ENCODE results near the gene DPP7. TPM values are rescaled to one million over a fixed set of nuclear protein-coding genes. Genes with fewer than 3 reads are reported as not detected.
A peak's percentile ranks its signal among the peaks of the same experiment; 100 is the strongest.

DPP7 gene
- polyA plus RNA-seq, 2 donors, result 90.4 to 129 TPM

GRCh38 chr9:137074657-137075274 lies 39.8 kb downstream of the DPP7 start:
- Histone ChIP-seq H3K4me3 (ENCODE audit: low read depth in 1 of 2, low read length in 2 of 2) (no peak overlapping the region), H3K27ac (ENCODE audit: low read depth in 2 of 2, low read length in 1 of 2) (no peak overlapping the region), H3K27me3 (ENCODE audit: control insufficient read depth in 1 of 2, insufficient read depth in 2 of 2, low read length in 2 of 2) (no peaks in the 10 kb centered on the region), H3K9me3 (ENCODE audit: control insufficient read depth in 2 of 2, insufficient read depth in 1 of 2, low read depth in 1 of 2, low read length in 1 of 2) (no peaks in the 10 kb centered on the region), H3K4me1 (ENCODE audit: control insufficient read depth in 2 of 2, insufficient read depth in 2 of 2, low read length in 1 of 2) (peaks cover 10 to 15% of the 10 kb centered on the region in 2 donors), H3K36me3 (ENCODE audit: control insufficient read depth in 2 of 2, insufficient read depth in 2 of 2, low read length in 1 of 2) (peaks cover 0 to 6% of the 10 kb centered on the region in 2 donors)
- WGBS, 2 donors, result 76 to 77% methylated on average over 12 of the region's 12 CpGs

- no peaks in the 10 kb centered on the region for H3K9me3 ChIP-seq (ENCODE audit: control insufficient read depth in 2 of 2, insufficient read depth in 1 of 2, low read depth in 1 of 2, low read length in 1 of 2)
- no peak overlapping the region for H3K27ac ChIP-seq (ENCODE audit: low read depth in 2 of 2, low read length in 1 of 2)
- no peaks in the 10 kb centered on the region for H3K36me3 ChIP-seq (ENCODE audit: control insufficient read depth in 2 of 2, insufficient read depth in 2 of 2, low read length in 1 of 2)
- H3K4me1 ChIP-seq (ENCODE audit: control insufficient read depth in 2 of 2, insufficient read depth in 2 of 2, low read length in 1 of 2), result peaks cover 10 to 22% of the 10 kb centered on the region in 2 donors
- no peaks in the 10 kb centered on the region for H3K27me3 ChIP-seq (ENCODE audit: control insufficient read depth in 1 of 2, insufficient read depth in 2 of 2, low read length in 2 of 2)
- no peak overlapping the region for H3K4me3 ChIP-seq (ENCODE audit: low read depth in 1 of 2, low read length in 2 of 2)
- 77 to 84% methylated on average over 8 of the region's 8 CpGs for WGBS, 2 donors
Observed at GRCh38 chr9:137073992-137074399, 40.5 kb downstream of the DPP7 start.

GRCh38 chr9:137071282-137071681 lies 43.3 kb downstream of the DPP7 start:
- Histone ChIP-seq H3K4me1 (ENCODE audit: control insufficient read depth in 2 of 2, insufficient read depth in 2 of 2, low read length in 1 of 2) (peaks cover 3 to 21% of the 10 kb centered on the region in 2 donors), H3K36me3 (ENCODE audit: control insufficient read depth in 2 of 2, insufficient read depth in 2 of 2, low read length in 1 of 2) (no peaks in the 10 kb centered on the region), H3K4me3 (ENCODE audit: low read depth in 1 of 2, low read length in 2 of 2) (no peak overlapping the region), H3K9me3 (ENCODE audit: control insufficient read depth in 2 of 2, insufficient read depth in 1 of 2, low read depth in 1 of 2, low read length in 1 of 2) (no peaks in the 10 kb centered on the region), H3K27me3 (ENCODE audit: control insufficient read depth in 1 of 2, insufficient read depth in 2 of 2, low read length in 2 of 2) (no peaks in the 10 kb centered on the region), H3K27ac (ENCODE audit: low read depth in 2 of 2, low read length in 1 of 2) (peak overlapping the region; percentile 47 to 74)
- 83 to 84% methylated on average over 2 of the region's 2 CpGs for WGBS, 2 donors

GRCh38 chr9:137070906-137071275 lies 43.6 kb downstream of the DPP7 start:
- peak overlapping the region; percentile 16 to 60 for H3K4me3 ChIP-seq (ENCODE audit: low read depth in 1 of 2, low read length in 2 of 2)
- no peaks in the 10 kb centered on the region for H3K9me3 ChIP-seq (ENCODE audit: control insufficient read depth in 2 of 2, insufficient read depth in 1 of 2, low read depth in 1 of 2, low read length in 1 of 2)
- no peaks in the 10 kb centered on the region for H3K36me3 ChIP-seq (ENCODE audit: control insufficient read depth in 2 of 2, insufficient read depth in 2 of 2, low read length in 1 of 2)
- 13 to 25% methylated on average over 6 of the region's 6 CpGs for whole genome bisulfite sequencing, 2 donors
- peaks cover 3 to 21% of the 10 kb centered on the region in 2 donors for H3K4me1 ChIP-seq (ENCODE audit: control insufficient read depth in 2 of 2, insufficient read depth in 2 of 2, low read length in 1 of 2)
- peak overlapping the region; percentile 47 to 74 for H3K27ac ChIP-seq (ENCODE audit: low read depth in 2 of 2, low read length in 1 of 2)
- H3K27me3 ChIP-seq (ENCODE audit: control insufficient read depth in 1 of 2, insufficient read depth in 2 of 2, low read length in 2 of 2), result no peaks in the 10 kb centered on the region

- H3K36me3 ChIP-seq (ENCODE audit: control insufficient read depth in 2 of 2, insufficient read depth in 2 of 2, low read length in 1 of 2), result peaks cover 0 to 3% of the 10 kb centered on the region in 2 donors
- peaks cover 3 to 21% of the 10 kb centered on the region in 2 donors for H3K4me1 ChIP-seq (ENCODE audit: control insufficient read depth in 2 of 2, insufficient read depth in 2 of 2, low read length in 1 of 2)
- H3K27ac ChIP-seq (ENCODE audit: low read depth in 2 of 2, low read length in 1 of 2), result peak within 1 kb of the TSS; percentile 47 to 74
- no peaks in the 10 kb centered on the region for H3K27me3 ChIP-seq (ENCODE audit: control insufficient read depth in 1 of 2, insufficient read depth in 2 of 2, low read length in 2 of 2)
- 1% methylated on average over 50 to 74 of the region's 74 CpGs for WGBS, 2 donors
- no peaks in the 10 kb centered on the region for H3K9me3 ChIP-seq (ENCODE audit: control insufficient read depth in 2 of 2, insufficient read depth in 1 of 2, low read depth in 1 of 2, low read length in 1 of 2)
- peak within 1 kb of the TSS; percentile 49 to 60 for H3K4me3 ChIP-seq (ENCODE audit: low read depth in 1 of 2, low read length in 2 of 2)
Observed at GRCh38 chr9:137070201-137070905, 44.2 kb downstream of the DPP7 start, which contains the start of gene SAPCD2. SAPCD2 (minus strand) TSS chr9:137070557; CDS start chr9:137070460, 97 bp downstream.

GRCh38 chr9:137069508-137070091 lies 44.9 kb downstream of the DPP7 start:
- Histone ChIP-seq H3K27me3 (ENCODE audit: control insufficient read depth in 1 of 2, insufficient read depth in 2 of 2, low read length in 2 of 2) (no peaks in the 10 kb centered on the region), H3K4me1 (ENCODE audit: control insufficient read depth in 2 of 2, insufficient read depth in 2 of 2, low read length in 1 of 2) (peaks cover 3 to 21% of the 10 kb centered on the region in 2 donors), H3K9me3 (ENCODE audit: control insufficient read depth in 2 of 2, insufficient read depth in 1 of 2, low read depth in 1 of 2, low read length in 1 of 2) (no peaks in the 10 kb centered on the region), H3K36me3 (ENCODE audit: control insufficient read depth in 2 of 2, insufficient read depth in 2 of 2, low read length in 1 of 2) (peaks cover 0 to 4% of the 10 kb centered on the region in 2 donors), H3K27ac (ENCODE audit: low read depth in 2 of 2, low read length in 1 of 2) (no peak overlapping the region), H3K4me3 (ENCODE audit: low read depth in 1 of 2, low read length in 2 of 2) (peak overlapping the region; percentile 49 to 60)
- WGBS, 2 donors, result 5 to 7% methylated on average over 49 to 52 of the region's 52 CpGs

GRCh38 chr9:137068539-137069507 lies 45.7 kb downstream of the DPP7 start:
- H3K4me3 ChIP-seq (ENCODE audit: low read depth in 1 of 2, low read length in 2 of 2), result peak overlapping the region in 1 of 2 donors; percentile 49
- H3K36me3 ChIP-seq (ENCODE audit: control insufficient read depth in 2 of 2, insufficient read depth in 2 of 2, low read length in 1 of 2), result peaks cover 0 to 4% of the 10 kb centered on the region in 2 donors
- no peaks in the 10 kb centered on the region for H3K9me3 ChIP-seq (ENCODE audit: control insufficient read depth in 2 of 2, insufficient read depth in 1 of 2, low read depth in 1 of 2, low read length in 1 of 2)
- WGBS, 2 donors, result 87 to 91% methylated on average over 17 of the region's 17 CpGs
- peaks cover 3 to 22% of the 10 kb centered on the region in 2 donors for H3K4me1 ChIP-seq (ENCODE audit: control insufficient read depth in 2 of 2, insufficient read depth in 2 of 2, low read length in 1 of 2)
- H3K27me3 ChIP-seq (ENCODE audit: control insufficient read depth in 1 of 2, insufficient read depth in 2 of 2, low read length in 2 of 2), result no peaks in the 10 kb centered on the region
- H3K27ac ChIP-seq (ENCODE audit: low read depth in 2 of 2, low read length in 1 of 2), result no peak overlapping the region

- no peak overlapping the region for H3K4me3 ChIP-seq (ENCODE audit: low read depth in 1 of 2, low read length in 2 of 2)
- peaks cover 0 to 4% of the 10 kb centered on the region in 2 donors for H3K36me3 ChIP-seq (ENCODE audit: control insufficient read depth in 2 of 2, insufficient read depth in 2 of 2, low read length in 1 of 2)
- H3K27ac ChIP-seq (ENCODE audit: low read depth in 2 of 2, low read length in 1 of 2), result peak overlapping the region in 1 of 2 donors; percentile 54
- H3K9me3 ChIP-seq (ENCODE audit: control insufficient read depth in 2 of 2, insufficient read depth in 1 of 2, low read depth in 1 of 2, low read length in 1 of 2), result no peaks in the 10 kb centered on the region
- 44 to 48% methylated on average over 12 of the region's 12 CpGs for WGBS, 2 donors
- H3K4me1 ChIP-seq (ENCODE audit: control insufficient read depth in 2 of 2, insufficient read depth in 2 of 2, low read length in 1 of 2), result peaks cover 3 to 23% of the 10 kb centered on the region in 2 donors
- no peaks in the 10 kb centered on the region for H3K27me3 ChIP-seq (ENCODE audit: control insufficient read depth in 1 of 2, insufficient read depth in 2 of 2, low read length in 2 of 2)
Observed at GRCh38 chr9:137067860-137068538, 46.5 kb downstream of the DPP7 start.
